GM12865 (cell line): ENCODE results near the gene LORICRIN.
A peak's percentile ranks its signal among the peaks of the same experiment; 100 is the strongest.

ENCODE experiments used
- DNase-seq: peaks from one replicate; pipeline ENCODE4 v3.0.0; 2010; ENCODE audit warnings: low read depth
- H3K4me3 ChIP-seq: 2 replicates; pipeline ENCODE4 v1.5.1; 2011; ENCODE audit warnings: mild to moderate bottlenecking, low read depth, low read length, control low read depth
- CTCF ChIP-seq: IDR thresholded peaks from 2 replicates; pipeline ENCODE4 v1.5.1; 2011; ENCODE audit warnings: low read length, control low read depth, low read depth, inconsistent platforms; ENCODE audit not compliant: insufficient read depth; ENCODE audit errors: missing control alignments

The LORICRIN gene

GRCh38 chr1:153253693-153254092, 5.8 kb upstream of the LORICRIN start:
- TF ChIP-seq CTCF = no peak
- DNase-seq = peak; percentile 15
- H3K4me3 ChIP-seq = no peak overlapping the region

DNA sequence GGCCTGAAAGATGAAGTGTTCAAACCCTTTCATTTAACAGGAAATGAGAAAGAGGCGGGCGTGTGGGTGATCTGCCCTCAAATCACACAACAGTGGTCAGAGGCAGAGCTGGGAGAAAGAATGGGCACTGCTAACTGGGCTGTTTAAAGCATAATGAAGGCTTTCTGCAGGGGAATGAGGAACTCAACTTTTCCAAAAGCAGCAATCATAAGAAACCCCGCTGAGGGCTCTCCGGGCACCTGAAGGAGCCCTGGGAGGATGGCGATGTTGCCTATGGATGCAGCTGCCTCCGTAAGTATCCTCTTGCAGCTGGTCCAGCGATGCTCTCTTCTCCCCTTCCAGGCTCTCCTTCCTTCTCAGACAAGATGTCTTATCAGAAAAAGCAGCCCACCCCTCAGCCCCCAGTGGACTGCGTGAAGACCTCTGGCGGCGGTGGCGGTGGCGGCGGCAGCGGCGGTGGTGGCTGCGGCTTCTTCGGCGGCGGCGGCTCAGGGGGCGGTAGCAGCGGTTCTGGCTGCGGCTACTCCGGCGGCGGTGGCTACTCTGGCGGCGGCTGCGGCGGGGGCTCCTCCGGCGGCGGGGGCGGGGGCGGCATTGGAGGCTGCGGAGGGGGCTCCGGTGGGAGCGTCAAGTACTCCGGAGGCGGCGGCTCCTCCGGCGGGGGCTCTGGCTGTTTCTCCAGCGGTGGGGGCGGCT, 1.2 kb downstream of the LORICRIN start:
- TF ChIP-seq CTCF = no peak
- peak; percentile 14 for DNase-seq
- peak overlapping the region; percentile 17; the same call in 1 of the 2 replicates for H3K4me3 ChIP-seq

DNA sequence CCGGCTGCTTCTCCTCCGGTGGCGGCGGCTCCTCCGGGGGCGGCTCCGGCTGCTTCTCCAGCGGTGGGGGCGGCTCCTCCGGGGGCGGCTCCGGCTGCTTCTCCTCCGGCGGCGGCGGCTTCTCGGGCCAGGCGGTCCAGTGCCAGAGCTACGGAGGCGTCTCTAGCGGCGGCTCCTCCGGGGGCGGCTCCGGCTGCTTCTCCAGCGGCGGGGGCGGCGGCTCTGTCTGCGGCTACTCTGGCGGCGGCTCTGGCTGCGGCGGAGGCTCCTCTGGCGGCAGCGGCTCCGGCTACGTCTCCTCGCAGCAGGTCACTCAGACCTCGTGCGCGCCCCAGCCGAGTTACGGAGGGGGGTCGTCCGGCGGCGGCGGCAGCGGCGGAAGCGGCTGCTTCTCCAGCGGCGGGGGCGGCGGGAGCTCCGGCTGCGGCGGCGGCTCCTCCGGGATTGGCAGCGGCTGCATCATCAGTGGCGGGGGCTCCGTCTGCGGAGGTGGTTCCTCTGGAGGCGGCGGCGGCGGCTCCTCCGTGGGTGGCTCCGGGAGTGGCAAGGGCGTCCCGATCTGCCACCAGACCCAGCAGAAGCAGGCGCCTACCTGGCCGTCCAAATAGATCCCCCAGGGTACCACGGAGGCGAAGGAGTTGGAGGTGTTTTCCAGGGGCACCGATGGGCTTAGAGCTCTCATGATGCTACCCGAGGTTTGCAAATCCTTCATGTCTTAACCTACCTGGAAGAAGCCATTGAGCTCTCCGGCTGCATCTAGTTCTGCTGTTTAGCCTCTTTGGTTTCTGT, 2.0 kb downstream of the LORICRIN start:
- peak overlapping the region; percentile 17 for H3K4me3 ChIP-seq
- DNase-seq = peak; percentile 12
- TF ChIP-seq CTCF = no peak

GRCh38 chr1:153262070-153262366, 2.5 kb downstream of the LORICRIN start:
- no peak for TF ChIP-seq CTCF
- DNase-seq = no peak
- peak overlapping the region; percentile 17; the same call in 1 of the 2 replicates for H3K4me3 ChIP-seq

- DNase-seq = peak; percentile 34
- TF ChIP-seq CTCF = no peak
- H3K4me3 ChIP-seq = no peak overlapping the region; the same call in 1 of the 2 replicates
Observed at GRCh38 chr1:153262462-153263157, 3.1 kb downstream of the LORICRIN start.

- no peak for DNase-seq
- no peak overlapping the region for H3K4me3 ChIP-seq
- TF ChIP-seq CTCF = no peak
Observed at GRCh38 chr1:153265457-153265856, 6.0 kb downstream of the LORICRIN start.
